NCI-H2171 (cell line): ENCODE results near the gene CYP1B1.

Source experiments
- DNase-seq: peaks from one replicate; lab custom pipeline; 2025; lab: John Stamatoyannopoulos, UW

CYP1B1 gene

DNA sequence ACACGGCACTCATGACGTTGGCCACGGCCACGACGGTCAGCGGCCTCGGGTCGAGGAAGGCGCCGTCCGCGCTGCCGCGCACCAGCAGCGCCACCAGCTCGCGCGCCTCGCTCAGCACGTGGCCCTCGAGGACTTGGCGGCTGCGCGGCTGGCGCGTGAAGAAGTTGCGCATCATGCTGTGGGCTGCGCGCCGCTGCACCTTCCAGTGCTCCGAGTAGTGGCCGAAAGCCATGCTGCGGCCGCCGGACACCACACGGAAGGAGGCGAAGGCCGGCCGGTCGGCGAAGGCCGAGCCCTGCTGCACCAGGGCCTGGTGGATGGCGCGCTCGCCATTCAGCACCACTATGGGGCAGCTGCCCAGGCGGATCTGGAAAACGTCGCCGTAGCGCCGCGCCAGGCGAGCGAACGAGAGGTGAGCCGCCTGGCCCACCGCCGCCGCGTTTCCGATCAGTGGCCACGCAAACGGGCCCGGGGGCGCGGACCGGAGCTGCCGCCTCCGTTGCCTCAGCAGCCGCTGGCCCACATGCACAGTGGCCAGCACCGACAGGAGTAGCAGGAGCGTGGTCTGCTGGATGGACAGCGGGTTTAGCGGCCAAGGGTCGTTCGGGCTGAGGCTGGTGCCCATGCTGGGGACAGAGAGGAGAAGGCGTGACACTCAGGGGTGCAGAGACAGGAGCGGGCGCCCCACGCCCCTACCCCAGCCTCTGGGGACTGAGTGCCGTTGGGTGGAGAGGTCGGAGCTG lies 1.0 kb downstream of the CYP1B1 start:
- no peak for DNase-seq

- no peak for DNase-seq
Measured at GRCh38 chr2:38074058-38074763, 1.7 kb downstream of the CYP1B1 start.

DNA sequence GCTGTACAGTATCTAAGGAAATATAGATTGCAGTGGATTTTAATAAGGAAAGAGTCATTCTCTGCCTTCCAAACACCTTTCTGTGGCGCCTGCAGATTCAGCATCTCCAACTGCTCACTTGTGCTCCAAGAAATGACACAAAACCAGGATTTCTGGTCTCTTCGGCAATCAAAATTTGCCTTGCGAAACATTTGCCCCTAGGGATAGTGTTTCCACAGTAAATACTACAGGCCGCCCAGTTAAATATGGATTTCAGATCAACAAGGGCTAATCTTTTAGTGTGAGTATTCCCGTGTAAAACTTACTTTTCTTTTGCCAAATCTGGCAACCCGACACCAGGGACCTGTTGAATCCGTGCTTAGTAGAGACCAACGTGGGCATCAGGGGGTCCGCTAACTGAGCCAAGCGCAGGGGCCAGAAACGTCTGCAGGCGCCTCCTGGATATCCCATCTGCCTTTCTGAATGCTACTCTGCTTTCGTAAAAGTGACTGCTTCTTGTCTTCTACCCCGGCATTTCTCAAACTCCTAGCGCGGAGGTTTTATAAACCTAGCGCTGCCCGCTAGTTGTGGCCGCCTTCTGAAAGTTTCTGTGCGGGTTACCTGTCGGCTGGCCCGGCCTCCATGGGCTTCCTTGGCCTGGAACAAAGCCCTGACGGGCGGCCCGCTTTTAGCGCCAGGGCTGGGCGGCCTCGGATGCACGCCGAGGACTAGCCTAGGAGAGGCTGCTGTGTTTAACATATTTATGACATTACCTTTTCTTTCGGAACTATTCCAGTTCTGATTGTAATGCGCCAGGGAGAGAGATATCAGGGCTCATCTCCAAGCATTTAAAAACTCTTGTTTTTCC lies 2.5 kb downstream of the CYP1B1 start:
- DNase-seq: no peak

GRCh38 chr2:38070438-38070837 lies 5.5 kb downstream of the CYP1B1 start:
- DNase-seq: no peak

- DNase-seq: no peak
Measured at GRCh38 chr2:38068234-38068633, 7.7 kb downstream of the CYP1B1 start.

- no peak for DNase-seq
Measured at GRCh38 chr2:38066421-38067115, 9.4 kb downstream of the CYP1B1 start.

DNA sequence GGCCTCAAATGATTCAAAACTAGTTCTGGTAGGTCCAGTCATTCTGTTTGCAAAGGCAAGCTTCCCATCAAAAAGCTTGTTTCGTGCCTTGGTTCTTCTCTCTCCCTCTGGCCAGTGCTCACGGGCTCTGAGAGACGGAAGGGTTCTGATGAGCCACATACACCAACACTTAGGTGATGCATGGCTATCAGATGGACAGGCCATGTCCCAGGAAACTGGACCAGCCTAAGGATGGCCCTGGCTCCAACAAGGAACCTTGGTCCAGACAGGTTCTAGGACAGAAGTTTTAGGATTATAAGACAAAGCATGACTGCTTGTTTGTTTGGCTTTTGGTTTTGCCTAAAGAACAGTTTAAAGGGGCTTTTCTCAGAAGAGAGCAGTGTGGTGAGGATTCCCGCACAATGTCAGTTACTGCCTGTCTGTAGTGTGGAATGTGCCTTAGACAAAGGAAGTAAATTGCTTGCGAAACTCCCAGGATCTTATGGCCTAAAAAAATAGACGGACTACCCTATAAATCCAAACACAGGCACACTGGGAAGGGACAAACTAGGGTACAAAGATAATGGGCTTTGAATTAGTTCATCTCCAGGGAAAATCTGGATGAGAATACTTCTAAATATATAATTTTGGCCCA lies 10.3 kb downstream of the CYP1B1 start:
- DNase-seq: no peak

GRCh38 chr2:38064801-38065501 lies 11.0 kb downstream of the CYP1B1 start:
- DNase-seq: peak; percentile 23

- no peak for DNase-seq
Measured at GRCh38 chr2:38060236-38061018, 15.5 kb downstream of the CYP1B1 start.

DNA sequence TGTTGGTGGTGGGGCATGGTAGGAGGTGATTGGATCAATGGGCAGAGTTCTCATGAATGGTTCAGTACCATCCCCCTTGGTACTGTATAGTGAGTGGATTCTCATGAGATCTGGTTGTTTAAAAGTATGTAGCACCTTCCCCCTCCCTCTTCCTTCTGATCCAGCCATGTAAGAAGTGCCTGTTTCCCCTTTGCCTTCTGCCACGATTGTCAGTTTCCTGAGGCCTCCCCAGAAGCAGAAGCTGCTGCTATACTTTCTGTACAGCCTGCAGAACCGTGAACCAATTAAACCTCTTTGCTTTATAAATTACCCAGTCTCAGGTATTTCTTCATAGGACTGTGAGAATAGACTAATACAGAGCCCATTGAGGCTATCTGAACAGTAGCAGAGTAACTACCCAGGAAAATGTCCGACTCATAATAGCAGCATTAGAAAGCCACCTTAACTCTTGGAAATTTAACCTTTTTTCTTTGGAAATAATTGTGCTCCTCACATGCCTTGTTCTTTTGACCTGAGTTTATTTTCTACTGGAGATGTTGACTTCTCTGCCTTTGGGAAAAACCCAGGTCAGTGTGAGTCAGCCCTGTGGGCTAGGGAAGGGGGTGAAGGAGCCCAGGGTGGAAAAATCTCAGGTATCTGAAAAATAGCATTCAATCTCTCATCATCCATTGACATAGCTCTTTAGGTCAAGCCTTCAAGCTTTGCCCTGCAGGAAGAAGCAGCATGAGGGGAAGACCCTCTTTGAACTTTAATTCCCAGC lies 18.1 kb downstream of the CYP1B1 start:
- DNase-seq: no peak

GRCh38 chr2:38056216-38056615 lies 19.7 kb downstream of the CYP1B1 start:
- no peak for DNase-seq

- DNase-seq: no peak
Measured at GRCh38 chr2:38045811-38046210, 30.1 kb downstream of the CYP1B1 start.

DNA sequence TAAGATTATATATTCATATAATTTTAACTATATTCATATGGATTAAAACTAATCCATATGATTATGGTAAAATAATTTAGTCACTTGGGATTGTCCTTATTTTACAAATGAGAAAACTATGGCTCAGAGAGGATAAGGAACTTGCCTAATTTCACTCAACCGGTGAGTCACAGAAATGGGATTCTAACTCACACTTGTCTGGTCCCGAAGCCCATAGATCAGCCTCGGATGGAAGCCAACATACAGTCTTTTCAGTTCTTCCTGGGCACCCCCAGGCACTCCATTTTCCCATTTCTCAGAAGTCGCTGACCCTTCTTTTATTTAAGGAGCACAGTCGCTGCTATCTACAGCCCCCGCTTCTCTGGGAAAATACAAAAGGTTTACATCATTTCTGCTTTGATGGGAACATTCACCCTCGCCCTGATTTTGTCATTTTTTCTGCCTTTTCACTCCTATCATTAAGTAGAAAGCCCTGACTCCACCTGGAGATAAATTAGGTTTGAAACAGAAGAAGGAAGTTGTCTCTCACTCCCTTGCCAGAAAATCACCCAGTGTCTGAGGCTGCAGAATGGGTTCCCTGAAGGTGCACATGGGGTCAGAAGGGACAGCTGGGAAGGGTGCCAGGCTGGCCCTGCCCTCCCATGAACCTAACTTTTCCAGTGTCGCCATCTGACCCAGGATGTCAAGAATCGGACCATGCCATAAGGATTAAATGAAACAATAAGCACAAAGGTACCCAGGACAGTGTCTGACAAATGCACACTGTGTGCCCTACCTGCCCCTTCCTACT lies 36.6 kb downstream of the CYP1B1 start:
- no peak for DNase-seq

DNA sequence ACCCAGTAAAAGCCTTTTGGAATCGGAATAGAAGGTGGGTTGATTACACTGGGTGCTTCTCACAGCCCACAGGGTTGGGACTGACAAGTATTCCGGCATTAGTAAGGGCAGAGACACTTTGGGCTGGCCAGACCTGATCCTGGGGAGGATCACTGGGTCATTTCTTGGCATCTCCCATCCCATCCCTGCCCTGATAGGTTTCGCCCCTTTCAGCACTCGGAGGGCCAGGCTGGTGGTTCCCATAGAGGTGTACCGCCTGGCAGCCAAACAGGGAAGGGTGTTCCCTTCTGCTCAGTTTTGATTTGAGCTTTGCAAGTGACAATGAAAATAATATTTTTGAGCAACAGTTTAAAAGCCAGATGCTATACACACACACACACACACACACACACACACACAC lies 37.3 kb downstream of the CYP1B1 start:
- no peak for DNase-seq

DNA sequence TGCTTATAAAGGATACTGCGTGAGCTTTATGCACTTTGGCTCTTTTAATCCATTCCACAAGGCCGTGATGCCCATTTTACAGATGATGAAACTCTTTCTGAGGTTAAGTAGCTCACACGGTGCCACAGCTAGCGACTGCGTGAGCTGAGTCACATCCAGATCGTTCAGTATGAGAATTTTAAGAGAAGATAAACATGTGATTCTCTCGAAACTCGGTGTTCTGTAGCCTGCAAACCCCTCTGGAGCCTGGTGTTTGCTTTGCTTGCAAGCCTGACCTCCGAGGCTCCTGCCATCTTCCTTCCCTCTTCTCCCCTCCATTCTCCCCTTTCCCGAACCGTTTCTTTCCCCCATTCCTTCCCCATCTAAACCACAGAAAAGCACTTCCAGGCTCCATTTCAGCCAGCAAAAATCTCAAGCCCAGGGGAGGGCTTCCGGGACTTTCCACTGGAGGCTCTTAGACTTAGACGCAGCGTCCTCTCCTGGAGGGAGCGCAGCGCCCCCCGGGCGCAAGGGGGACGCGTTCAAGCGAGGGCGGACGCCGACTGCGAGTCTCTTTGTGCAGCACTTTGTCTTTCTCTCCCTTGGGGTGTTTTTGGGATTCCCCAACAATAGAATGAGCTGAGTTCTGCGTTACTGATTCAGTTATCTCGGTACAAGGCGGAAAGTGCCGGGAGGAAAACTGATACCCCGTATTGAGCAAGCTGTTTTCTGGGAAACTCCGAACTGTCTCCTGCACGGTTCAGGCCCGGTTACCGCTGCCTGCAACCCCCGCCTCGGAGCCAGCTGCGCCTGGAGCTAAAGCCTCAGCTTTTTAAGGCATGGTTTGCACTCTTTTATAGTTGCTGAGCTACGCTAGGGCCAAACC lies 38.0 kb downstream of the CYP1B1 start:
- DNase-seq: no peak

- DNase-seq: no peak
Measured at GRCh38 chr2:38037325-38037724, 38.6 kb downstream of the CYP1B1 start.

DNA sequence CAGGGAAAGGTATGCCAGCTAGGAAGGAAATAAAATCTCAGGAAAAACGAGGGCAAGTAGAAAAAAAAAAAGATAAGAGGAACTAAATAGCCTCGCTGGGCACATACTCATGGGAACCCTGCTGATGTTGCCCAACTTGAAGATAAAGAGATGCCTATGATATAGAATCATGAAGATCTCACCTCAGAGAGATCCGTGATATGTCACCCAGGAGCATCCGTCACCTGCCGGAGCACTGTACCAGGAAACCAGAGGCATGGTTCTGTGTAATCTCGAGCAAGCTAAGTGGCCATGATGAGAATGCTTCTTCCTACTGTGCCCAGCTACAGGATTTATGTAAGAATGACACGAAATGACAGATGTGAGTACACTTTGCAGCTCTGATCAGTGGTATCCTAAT lies 40.0 kb downstream of the CYP1B1 start:
- no peak for DNase-seq

GRCh38 chr2:38033646-38034045 lies 42.3 kb downstream of the CYP1B1 start:
- DNase-seq: no peak
